Astrocyte (in vitro differentiated cells and primary cell): ENCODE data around the gene AKAP13. TPM values are rescaled to one million over a fixed set of nuclear protein-coding genes. Genes with fewer than 3 reads are reported as not detected.
A peak's percentile ranks its signal among the peaks of the same experiment; 100 is the strongest.

Source experiments
- DNase-seq: peaks from one replicate; pipeline ENCODE4 v3.0.0-alpha.2; 2010; ENCODE audit warnings: low read depth
- FAIRE-seq: peaks from 2 replicates; lab custom pipeline; 2011; peaks lifted over from hg19 to GRCh38; lab: Jason Lieb, UNC
- H2AFZ ChIP-seq: 2 replicates; pipeline ENCODE4 v1.6.0; 2012; ENCODE audit warnings: low read depth, low read length, inconsistent platforms
- H3K27ac ChIP-seq: 2 replicates; pipeline ENCODE4 v1.5.1; 2011; ENCODE audit warnings: low read depth, low read length, inconsistent platforms
- H3K27me3 ChIP-seq: 2 replicates; pipeline ENCODE4 v1.6.0; 2011; ENCODE audit warnings: low read length, inconsistent platforms; ENCODE audit not compliant: insufficient read depth
- H3K36me3 ChIP-seq: 2 replicates; pipeline ENCODE4 v1.5.1; 2011; ENCODE audit warnings: low read length, inconsistent platforms; ENCODE audit not compliant: insufficient read depth
- H3K4me1 ChIP-seq: 2 replicates; pipeline ENCODE4 v1.5.1; 2011; ENCODE audit warnings: low read length, inconsistent platforms; ENCODE audit not compliant: insufficient read depth
- H3K4me2 ChIP-seq: 2 replicates; pipeline ENCODE4 v1.6.0; 2012; ENCODE audit warnings: low read length, inconsistent platforms
- H3K4me3 ChIP-seq: 2 replicates; pipeline ENCODE4 v1.5.1; 2011; ENCODE audit warnings: low read depth, mild to moderate bottlenecking, low read length, inconsistent platforms; ENCODE audit not compliant: insufficient read depth
- H3K79me2 ChIP-seq: 2 replicates; pipeline ENCODE4 v1.6.0; 2012; ENCODE audit warnings: mild to moderate bottlenecking, low read length, inconsistent platforms; ENCODE audit not compliant: insufficient read depth
- H3K9ac ChIP-seq: 2 replicates; pipeline ENCODE4 v1.6.0; 2012; ENCODE audit warnings: mild to moderate bottlenecking, low read length, inconsistent platforms
- H3K9me3 ChIP-seq: 2 replicates; pipeline ENCODE4 v1.5.1; 2012; ENCODE audit warnings: low read depth, mild to moderate bottlenecking, low read length, inconsistent platforms; ENCODE audit not compliant: insufficient read depth
- H4K20me1 ChIP-seq: 2 replicates; pipeline ENCODE4 v1.6.0; 2012; ENCODE audit warnings: low read length, inconsistent platforms; ENCODE audit not compliant: insufficient read depth
- H3K27ac Mint-ChIP-seq: one replicate; pipeline ENCODE4 v1.8.0; 2021; ENCODE audit warnings: mild to moderate bottlenecking, mixed read lengths; ENCODE audit not compliant: unreplicated experiment
- H3K27me3 Mint-ChIP-seq: one replicate; pipeline ENCODE4 v1.8.0; 2021; ENCODE audit warnings: low read depth, mixed read lengths; ENCODE audit not compliant: unreplicated experiment
- H3K36me3 Mint-ChIP-seq: one replicate; pipeline ENCODE4 v1.8.0; 2021; ENCODE audit warnings: low read depth, mixed read lengths; ENCODE audit not compliant: unreplicated experiment
- H3K4me1 Mint-ChIP-seq: one replicate; pipeline ENCODE4 v1.8.0; 2021; ENCODE audit warnings: low read depth, mixed read lengths; ENCODE audit not compliant: unreplicated experiment
- H3K4me3 Mint-ChIP-seq: one replicate; pipeline ENCODE4 v1.8.0; 2021; ENCODE audit warnings: mild to moderate bottlenecking, moderate library complexity, mixed read lengths; ENCODE audit not compliant: unreplicated experiment
- H3K9me3 Mint-ChIP-seq: one replicate; pipeline ENCODE4 v1.8.0; 2021; ENCODE audit warnings: mild to moderate bottlenecking, mixed read lengths; ENCODE audit not compliant: unreplicated experiment
- EZH2 ChIP-seq: IDR thresholded peaks from 2 replicates; pipeline ENCODE4 v1.6.1; 2012; ENCODE audit warnings: mild to moderate bottlenecking, low read length, inconsistent platforms; ENCODE audit not compliant: insufficient read depth
- total RNA-seq: library from RNA; stranded (reverse); gene quantifications from 2 replicates; pipeline ENCODE4 v1.2.1, GENCODE V29; 2021
- TF ChIP-seq, protein P1 (sequence below): IDR thresholded peaks from 2 replicates; pipeline ENCODE4 v1.5.1; 2011; ENCODE audit warnings: low read depth, mild to moderate bottlenecking, inconsistent platforms, low read length, moderate library complexity; ENCODE audit not compliant: insufficient read depth

The AKAP13 gene
- total RNA-seq, 1 donor from 2014 or later, result 98.2 TPM

- no peak overlapping the region for H3K27ac Mint-ChIP-seq
- peaks cover 21% of the 10 kb centered on the region for H3K4me1 Mint-ChIP-seq
- H3K9me3 ChIP-seq, result no peaks in the 10 kb centered on the region
- DNase-seq (no peak), FAIRE-seq (no peak)
- no peak overlapping the region for H3K4me2 ChIP-seq
- H2AFZ ChIP-seq, result no peak overlapping the region
- H3K4me3 ChIP-seq, result no peak overlapping the region
- TF ChIP-seq, protein P1, sequence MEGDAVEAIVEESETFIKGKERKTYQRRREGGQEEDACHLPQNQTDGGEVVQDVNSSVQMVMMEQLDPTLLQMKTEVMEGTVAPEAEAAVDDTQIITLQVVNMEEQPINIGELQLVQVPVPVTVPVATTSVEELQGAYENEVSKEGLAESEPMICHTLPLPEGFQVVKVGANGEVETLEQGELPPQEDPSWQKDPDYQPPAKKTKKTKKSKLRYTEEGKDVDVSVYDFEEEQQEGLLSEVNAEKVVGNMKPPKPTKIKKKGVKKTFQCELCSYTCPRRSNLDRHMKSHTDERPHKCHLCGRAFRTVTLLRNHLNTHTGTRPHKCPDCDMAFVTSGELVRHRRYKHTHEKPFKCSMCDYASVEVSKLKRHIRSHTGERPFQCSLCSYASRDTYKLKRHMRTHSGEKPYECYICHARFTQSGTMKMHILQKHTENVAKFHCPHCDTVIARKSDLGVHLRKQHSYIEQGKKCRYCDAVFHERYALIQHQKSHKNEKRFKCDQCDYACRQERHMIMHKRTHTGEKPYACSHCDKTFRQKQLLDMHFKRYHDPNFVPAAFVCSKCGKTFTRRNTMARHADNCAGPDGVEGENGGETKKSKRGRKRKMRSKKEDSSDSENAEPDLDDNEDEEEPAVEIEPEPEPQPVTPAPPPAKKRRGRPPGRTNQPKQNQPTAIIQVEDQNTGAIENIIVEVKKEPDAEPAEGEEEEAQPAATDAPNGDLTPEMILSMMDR, result no peak
- TF ChIP-seq EZH2, result no peak
- peaks cover 36% of the 10 kb centered on the region for H4K20me1 ChIP-seq
- H3K9ac ChIP-seq, result no peak overlapping the region
- H3K27me3 ChIP-seq, result no peaks in the 10 kb centered on the region
- peaks cover 2% of the 10 kb centered on the region for H3K9me3 Mint-ChIP-seq
- peaks cover 52% of the 10 kb centered on the region for H3K4me1 ChIP-seq
- no peaks in the 10 kb centered on the region for H3K36me3 ChIP-seq
- H3K79me2 ChIP-seq, result peaks cover 73% of the 10 kb centered on the region
- no peak overlapping the region for H3K4me3 Mint-ChIP-seq
- peaks cover 2% of the 10 kb centered on the region for H3K36me3 Mint-ChIP-seq
- no peaks in the 10 kb centered on the region for H3K27me3 Mint-ChIP-seq
- peak overlapping the region; percentile 6 for H3K27ac ChIP-seq
These were observed 243.9 kb downstream of the AKAP13 start for GRCh38 chr15:85624291-85624801.

- Mint-ChIP-seq H3K36me3 (peaks cover 2% of the 10 kb centered on the region), H3K27ac (peak overlapping the region; percentile 8), H3K27me3 (no peaks in the 10 kb centered on the region), H3K4me3 (no peak overlapping the region), H3K4me1 (peaks cover 21% of the 10 kb centered on the region), H3K9me3 (peaks cover 2% of the 10 kb centered on the region)
- no peaks in the 10 kb centered on the region for H3K27me3 ChIP-seq
- FAIRE-seq (no peak), DNase-seq (no peak)
- no peak overlapping the region for H3K9ac ChIP-seq
- H3K4me1 ChIP-seq, result peaks cover 43% of the 10 kb centered on the region
- H3K9me3 ChIP-seq, result no peaks in the 10 kb centered on the region
- no peak overlapping the region for H3K4me3 ChIP-seq
- H3K79me2 ChIP-seq, result peaks cover 66% of the 10 kb centered on the region
- TF ChIP-seq EZH2, result no peak
- TF ChIP-seq, protein P1, result no peak
- peak overlapping the region; percentile 41 for H3K27ac ChIP-seq
- H4K20me1 ChIP-seq, result peaks cover 36% of the 10 kb centered on the region
- no peaks in the 10 kb centered on the region for H3K36me3 ChIP-seq
- no peak overlapping the region for H2AFZ ChIP-seq
- H3K4me2 ChIP-seq, result peak overlapping the region; percentile 24
These were observed 244.9 kb downstream of the AKAP13 start for GRCh38 chr15:85625166-85625830.

GRCh38 chr15:85625856-85626255 lies 245.5 kb downstream of the AKAP13 start:
- Histone ChIP-seq H2AFZ (no peak overlapping the region), H4K20me1 (peaks cover 31% of the 10 kb centered on the region), H3K9me3 (no peaks in the 10 kb centered on the region), H3K4me1 (peaks cover 38% of the 10 kb centered on the region), H3K27me3 (no peaks in the 10 kb centered on the region), H3K4me3 (no peak overlapping the region), H3K27ac (peak overlapping the region; percentile 41), H3K9ac (no peak overlapping the region), H3K36me3 (no peaks in the 10 kb centered on the region), H3K79me2 (peaks cover 60% of the 10 kb centered on the region), H3K4me2 (peak overlapping the region; percentile 24)
- no peak overlapping the region for H3K4me3 Mint-ChIP-seq
- FAIRE-seq, result peak; percentile 72
- H3K27ac Mint-ChIP-seq, result no peak overlapping the region
- DNase-seq, result peak; percentile 93
- peaks cover 21% of the 10 kb centered on the region for H3K4me1 Mint-ChIP-seq
- H3K9me3 Mint-ChIP-seq, result peaks cover 2% of the 10 kb centered on the region
- H3K27me3 Mint-ChIP-seq, result no peaks in the 10 kb centered on the region
- TF ChIP-seq EZH2, result no peak
- TF ChIP-seq, protein P1, result no peak
- H3K36me3 Mint-ChIP-seq, result peaks cover 2% of the 10 kb centered on the region
